ENCODE results near the gene CNTNAP2. TPM values are rescaled to one million over a fixed set of nuclear protein-coding genes. Genes with fewer than 3 reads are reported as not detected.

Gene CNTNAP2
- total RNA-seq, 1 donor, result 1.0 TPM

- Histone ChIP-seq H3K4me3 (ENCODE audit: low read length) (no peak overlapping the region), H3K27me3 (ENCODE audit: insufficient read depth, low read length) (no peaks in the 10 kb centered on the region), H3K9me3 (ENCODE audit: low read depth, low read length) (no peaks in the 10 kb centered on the region), H3K4me1 (ENCODE audit: insufficient read depth, low read length) (no peaks in the 10 kb centered on the region)
These were observed 179.4 kb downstream of the CNTNAP2 start for GRCh38 chr7:146296028-146296427.

GRCh38 chr7:146314962-146315361 lies 198.4 kb downstream of the CNTNAP2 start:
- Histone ChIP-seq H3K4me1 (ENCODE audit: insufficient read depth, low read length) (no peaks in the 10 kb centered on the region), H3K9me3 (ENCODE audit: low read depth, low read length) (no peaks in the 10 kb centered on the region), H3K27me3 (ENCODE audit: insufficient read depth, low read length) (no peaks in the 10 kb centered on the region), H3K4me3 (ENCODE audit: low read length) (no peak overlapping the region)

GRCh38 chr7:146319629-146320028 lies 203.0 kb downstream of the CNTNAP2 start:
- H3K9me3 ChIP-seq (ENCODE audit: low read depth, low read length), result no peaks in the 10 kb centered on the region
- no peaks in the 10 kb centered on the region for H3K4me1 ChIP-seq (ENCODE audit: insufficient read depth, low read length)
- H3K4me3 ChIP-seq (ENCODE audit: low read length), result no peak overlapping the region
- no peaks in the 10 kb centered on the region for H3K27me3 ChIP-seq (ENCODE audit: insufficient read depth, low read length)

- Histone ChIP-seq H3K27me3 (ENCODE audit: insufficient read depth, low read length) (no peaks in the 10 kb centered on the region), H3K4me1 (ENCODE audit: insufficient read depth, low read length) (no peaks in the 10 kb centered on the region), H3K4me3 (ENCODE audit: low read length) (no peak overlapping the region), H3K9me3 (ENCODE audit: low read depth, low read length) (no peaks in the 10 kb centered on the region)
These were observed 204.7 kb downstream of the CNTNAP2 start for GRCh38 chr7:146321301-146321700.

- Histone ChIP-seq H3K4me3 (ENCODE audit: low read length) (no peak overlapping the region), H3K4me1 (ENCODE audit: insufficient read depth, low read length) (no peaks in the 10 kb centered on the region), H3K9me3 (ENCODE audit: low read depth, low read length) (peaks cover 9% of the 10 kb centered on the region), H3K27me3 (ENCODE audit: insufficient read depth, low read length) (no peaks in the 10 kb centered on the region)
These were observed 214.8 kb downstream of the CNTNAP2 start for GRCh38 chr7:146331369-146331768.

- no peak overlapping the region for H3K4me3 ChIP-seq (ENCODE audit: low read length)
- H3K4me1 ChIP-seq (ENCODE audit: insufficient read depth, low read length), result no peaks in the 10 kb centered on the region
- no peaks in the 10 kb centered on the region for H3K9me3 ChIP-seq (ENCODE audit: low read depth, low read length)
- H3K27me3 ChIP-seq (ENCODE audit: insufficient read depth, low read length), result no peaks in the 10 kb centered on the region
These were observed 228.7 kb downstream of the CNTNAP2 start for GRCh38 chr7:146345251-146345650.

GRCh38 chr7:146346096-146346495 lies 229.5 kb downstream of the CNTNAP2 start:
- H3K27me3 ChIP-seq (ENCODE audit: insufficient read depth, low read length), result no peaks in the 10 kb centered on the region

GRCh38 chr7:146355216-146355615 lies 238.6 kb downstream of the CNTNAP2 start:
- Histone ChIP-seq H3K4me3 (ENCODE audit: low read length) (no peak overlapping the region), H3K4me1 (ENCODE audit: insufficient read depth, low read length) (no peaks in the 10 kb centered on the region), H3K27me3 (ENCODE audit: insufficient read depth, low read length) (no peaks in the 10 kb centered on the region), H3K9me3 (ENCODE audit: low read depth, low read length) (no peaks in the 10 kb centered on the region)

More at GRCh38 chr7:146346096-146346495, 229.5 kb downstream of the CNTNAP2 start:
- no peaks in the 10 kb centered on the region for H3K4me1 ChIP-seq (ENCODE audit: insufficient read depth, low read length)
- H3K4me3 ChIP-seq (ENCODE audit: low read length), result no peak overlapping the region
- H3K9me3 ChIP-seq (ENCODE audit: low read depth, low read length), result no peaks in the 10 kb centered on the region

GRCh38 chr7:146359176-146359575 lies 242.6 kb downstream of the CNTNAP2 start:
- H3K4me1 ChIP-seq (ENCODE audit: insufficient read depth, low read length), result no peaks in the 10 kb centered on the region
- H3K4me3 ChIP-seq (ENCODE audit: low read length), result no peak overlapping the region
- H3K9me3 ChIP-seq (ENCODE audit: low read depth, low read length), result no peaks in the 10 kb centered on the region
- no peaks in the 10 kb centered on the region for H3K27me3 ChIP-seq (ENCODE audit: insufficient read depth, low read length)

- no peaks in the 10 kb centered on the region for H3K4me1 ChIP-seq (ENCODE audit: insufficient read depth, low read length)
- H3K4me3 ChIP-seq (ENCODE audit: low read length), result no peak overlapping the region
These were observed 250.3 kb downstream of the CNTNAP2 start for GRCh38 chr7:146366938-146367337.

GRCh38 chr7:146370171-146370570 lies 253.6 kb downstream of the CNTNAP2 start:
- Histone ChIP-seq H3K27me3 (ENCODE audit: insufficient read depth, low read length) (no peaks in the 10 kb centered on the region), H3K9me3 (ENCODE audit: low read depth, low read length) (no peaks in the 10 kb centered on the region), H3K4me1 (ENCODE audit: insufficient read depth, low read length) (no peaks in the 10 kb centered on the region), H3K4me3 (ENCODE audit: low read length) (no peak overlapping the region)

More at GRCh38 chr7:146366938-146367337, 250.3 kb downstream of the CNTNAP2 start:
- H3K27me3 ChIP-seq (ENCODE audit: insufficient read depth, low read length), result no peaks in the 10 kb centered on the region
- no peaks in the 10 kb centered on the region for H3K9me3 ChIP-seq (ENCODE audit: low read depth, low read length)

GRCh38 chr7:146375170-146375569 lies 258.6 kb downstream of the CNTNAP2 start:
- Histone ChIP-seq H3K27me3 (ENCODE audit: insufficient read depth, low read length) (no peaks in the 10 kb centered on the region), H3K4me1 (ENCODE audit: insufficient read depth, low read length) (no peaks in the 10 kb centered on the region), H3K9me3 (ENCODE audit: low read depth, low read length) (peaks cover 5% of the 10 kb centered on the region), H3K4me3 (ENCODE audit: low read length) (no peak overlapping the region)

GRCh38 chr7:146378196-146378595 lies 261.6 kb downstream of the CNTNAP2 start:
- no peaks in the 10 kb centered on the region for H3K4me1 ChIP-seq (ENCODE audit: insufficient read depth, low read length)
- peaks cover 5% of the 10 kb centered on the region for H3K9me3 ChIP-seq (ENCODE audit: low read depth, low read length)

GRCh38 chr7:146387140-146387539 lies 270.5 kb downstream of the CNTNAP2 start:
- Histone ChIP-seq H3K4me1 (ENCODE audit: insufficient read depth, low read length) (no peaks in the 10 kb centered on the region), H3K4me3 (ENCODE audit: low read length) (no peak overlapping the region), H3K9me3 (ENCODE audit: low read depth, low read length) (no peaks in the 10 kb centered on the region), H3K27me3 (ENCODE audit: insufficient read depth, low read length) (no peaks in the 10 kb centered on the region)

More at GRCh38 chr7:146378196-146378595, 261.6 kb downstream of the CNTNAP2 start:
- no peak overlapping the region for H3K4me3 ChIP-seq (ENCODE audit: low read length)
- no peaks in the 10 kb centered on the region for H3K27me3 ChIP-seq (ENCODE audit: insufficient read depth, low read length)

GRCh38 chr7:146388928-146389327 lies 272.3 kb downstream of the CNTNAP2 start:
- no peaks in the 10 kb centered on the region for H3K4me1 ChIP-seq (ENCODE audit: insufficient read depth, low read length)
- H3K9me3 ChIP-seq (ENCODE audit: low read depth, low read length), result no peaks in the 10 kb centered on the region
- H3K4me3 ChIP-seq (ENCODE audit: low read length), result no peak overlapping the region
- H3K27me3 ChIP-seq (ENCODE audit: insufficient read depth, low read length), result no peaks in the 10 kb centered on the region

- H3K27me3 ChIP-seq (ENCODE audit: insufficient read depth, low read length), result no peaks in the 10 kb centered on the region
- H3K4me3 ChIP-seq (ENCODE audit: low read length), result no peak overlapping the region
- H3K9me3 ChIP-seq (ENCODE audit: low read depth, low read length), result no peaks in the 10 kb centered on the region
- no peaks in the 10 kb centered on the region for H3K4me1 ChIP-seq (ENCODE audit: insufficient read depth, low read length)
These were observed 276.7 kb downstream of the CNTNAP2 start for GRCh38 chr7:146393346-146393745.
